Activated naive CD4-positive, alpha-beta T cell treated with anti-CD3 and anti-CD28 coated beads, Interleukin-2, amount 50 U/mL, for 72 hours (primary cell): ENCODE results near the gene SDHC. TPM values are rescaled to one million over a fixed set of nuclear protein-coding genes. Genes with fewer than 3 reads are reported as not detected.
"Not testable (repeated sequence)": the region's sequence is repeated elsewhere in the genome, so short reads cannot be mapped to it uniquely, and the experiment has no call there.

ENCODE experiments used
- ATAC-seq, 2 donors: fragments of 150-1000 bp; cut with Tn5 transposase; 2 replicates each; pipeline ENCODE4 v1.10.0; 2021; ENCODE audit warnings: mild to moderate bottlenecking in 2 of 2, moderate library complexity in 2 of 2
- DNase-seq, 2 donors: peaks; one replicate each; pipeline ENCODE4 v3.0.0; 2021 to 2022; ENCODE audit warnings: low spot score in 2 of 2
- H3K27ac Mint-ChIP-seq, 2 donors: one replicate each; pipeline ENCODE4 v1.8.0; 2022; ENCODE audit warnings: mild to moderate bottlenecking in 2 of 2, mixed read lengths in 2 of 2
- H3K36me3 Mint-ChIP-seq, 2 donors: one replicate each; pipeline ENCODE4 v1.8.0; 2022; ENCODE audit warnings: mixed read lengths in 2 of 2
- H3K9me3 Mint-ChIP-seq, 2 donors: one replicate each; pipeline ENCODE4 v1.8.0; 2022; ENCODE audit warnings: mixed read lengths in 2 of 2
- total RNA-seq, 2 donors: library from RNA; stranded (reverse); gene quantifications; one replicate each; pipeline ENCODE4 v1.2.3, GENCODE V29; 2022

The SDHC gene
- total RNA-seq, 2 donors from 2014 or later: 179 to 207 TPM

DNA sequence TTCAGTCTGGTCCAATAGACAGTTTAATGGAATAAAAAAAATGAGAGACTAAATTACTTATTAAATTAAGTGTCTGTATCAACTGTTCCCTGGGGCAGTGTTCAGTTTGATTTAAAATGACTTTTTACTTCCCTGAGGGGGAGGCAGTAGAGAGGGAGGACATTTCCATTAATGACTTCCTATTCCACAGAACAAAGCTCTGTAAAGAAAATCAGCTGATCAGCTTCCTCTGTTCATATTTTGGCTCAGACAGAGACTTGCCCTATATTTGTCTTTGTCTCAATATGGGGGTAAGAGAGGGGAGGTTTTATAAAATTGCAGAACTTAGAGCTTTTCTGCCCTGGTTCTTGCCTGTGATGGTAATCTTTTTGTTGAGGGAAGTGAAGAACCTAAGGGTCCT is 45.1 kb downstream of the SDHC start:
- DNase-seq (no peak), ATAC-seq (no peak)
- Mint-ChIP-seq H3K9me3 (no peaks in the 10 kb centered on the region), H3K36me3 (peaks cover 0 to 12% of the 10 kb centered on the region in 2 donors), H3K27ac (peak overlapping the region; percentile 6 to 56)

DNA sequence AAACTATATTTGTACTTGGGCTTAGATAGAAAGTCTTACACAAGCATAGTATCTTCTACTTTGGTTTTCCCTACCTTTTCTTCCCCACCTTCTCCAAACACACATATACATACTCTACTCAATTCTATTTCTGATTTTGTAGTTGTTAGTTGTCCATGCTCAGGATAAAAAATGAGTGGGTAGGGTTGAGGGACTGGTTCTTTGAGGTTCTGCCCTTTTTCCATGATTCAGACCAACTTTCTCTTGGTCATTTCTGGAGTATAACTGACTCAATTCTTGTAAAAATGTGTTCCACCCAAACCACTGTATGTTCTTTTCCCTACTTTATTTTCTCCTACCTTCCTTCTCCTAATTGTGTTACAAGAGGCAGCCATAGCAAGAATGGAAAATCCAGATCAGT is 50.2 kb downstream of the SDHC start:
- ATAC-seq: peak; percentile 53 to 70
- H3K27ac Mint-ChIP-seq: peak overlapping the region in 1 of 2 donors; percentile 56
- no peak for DNase-seq
- peaks cover 0 to 17% of the 10 kb centered on the region in 2 donors for H3K36me3 Mint-ChIP-seq
- no peaks in the 10 kb centered on the region for H3K9me3 Mint-ChIP-seq

DNA sequence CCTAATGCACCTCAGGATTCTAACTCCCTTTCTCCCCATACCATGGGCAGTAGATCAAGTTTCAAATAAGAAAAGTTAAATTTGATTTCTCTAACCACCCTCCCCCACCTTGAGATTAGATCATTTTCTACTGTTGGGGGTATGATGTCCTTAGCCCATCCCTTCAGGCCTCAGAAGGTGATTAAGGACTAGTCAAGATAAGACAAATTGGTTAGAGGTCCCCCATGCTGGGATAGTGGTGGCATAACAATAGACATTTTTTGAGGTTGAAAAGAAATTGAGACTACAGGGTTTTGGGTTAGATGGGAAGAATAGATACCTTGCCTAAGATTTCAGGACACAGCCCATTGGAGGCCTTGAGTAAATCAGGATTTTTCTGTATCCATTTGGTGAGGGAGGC is 51.0 kb downstream of the SDHC start:
- Mint-ChIP-seq H3K27ac (peak overlapping the region in 1 of 2 donors; percentile 56), H3K36me3 (peaks cover 0 to 17% of the 10 kb centered on the region in 2 donors), H3K9me3 (no peaks in the 10 kb centered on the region)
- no peak for ATAC-seq
- no peak for DNase-seq

DNA sequence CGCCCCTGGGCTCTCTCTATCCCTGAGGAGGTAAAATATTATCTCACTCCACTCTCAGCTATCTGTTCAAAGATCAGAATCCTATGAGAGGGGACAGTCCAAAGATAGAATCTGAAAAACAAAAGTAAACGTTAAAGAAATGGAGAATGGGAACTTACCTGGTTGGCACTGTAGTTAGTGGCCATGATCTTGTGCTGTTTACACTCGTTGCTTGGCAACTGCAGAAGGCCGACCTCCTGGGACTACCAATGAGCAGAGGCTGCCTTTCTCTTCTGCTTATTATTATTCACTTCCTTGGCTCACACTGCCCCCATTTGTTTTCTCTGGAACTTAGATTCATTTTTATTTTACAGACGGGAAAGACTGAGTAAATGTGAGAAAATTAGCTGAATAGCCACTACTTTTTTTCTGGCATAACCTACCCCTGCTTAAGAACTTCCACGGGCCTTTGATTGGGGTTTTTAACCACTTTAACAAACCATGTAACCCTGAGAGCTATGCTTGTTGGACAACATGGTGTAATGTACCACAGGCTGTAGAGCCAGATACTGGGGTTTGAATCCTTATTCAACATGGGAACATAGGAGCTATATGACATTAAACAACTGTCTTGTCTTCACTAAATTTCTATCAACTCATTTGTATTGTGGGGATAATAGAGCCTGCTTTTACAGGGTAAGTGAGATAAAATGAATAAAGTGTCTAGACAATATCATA is 53.7 kb downstream of the SDHC start, which contains the start of gene CFAP126:
Gene CFAP126 (minus strand): TSS at position 193 of the 717 bp plus-strand sequence. CDS start 8 bp downstream, at position 185.
- peak within 1 kb of the TSS; percentile 15 to 46 for H3K27ac Mint-ChIP-seq
- ATAC-seq (peak; percentile 88 to 98), DNase-seq (peak in 1 of 2 donors; percentile 24)
- H3K9me3 Mint-ChIP-seq: no peaks in the 10 kb centered on the region
- H3K36me3 Mint-ChIP-seq: peaks cover 0 to 17% of the 10 kb centered on the region in 2 donors

DNA sequence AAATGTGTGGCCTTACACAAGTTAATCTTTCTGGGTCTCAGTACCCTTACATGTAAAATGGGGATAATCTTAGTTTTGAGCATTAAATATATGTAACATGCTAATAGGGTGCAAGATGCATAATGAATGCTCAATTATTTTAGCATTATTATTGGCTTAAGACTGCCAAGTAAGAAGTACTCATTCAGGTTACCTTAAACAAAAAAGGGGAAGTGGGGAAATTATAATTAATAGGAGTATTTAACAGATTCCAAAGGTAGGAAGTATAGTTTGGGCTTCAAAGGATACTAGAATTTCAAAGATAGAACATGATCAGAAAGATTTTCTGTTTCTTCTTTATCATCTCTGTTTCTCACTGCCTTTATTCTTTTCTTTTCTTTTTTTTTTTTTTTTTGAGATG is 59.3 kb downstream of the SDHC start:
- DNase-seq (no peak), ATAC-seq (no peak)
- H3K27ac Mint-ChIP-seq: no peak overlapping the region
- H3K9me3 Mint-ChIP-seq: no peaks in the 10 kb centered on the region
- no peaks in the 10 kb centered on the region for H3K36me3 Mint-ChIP-seq

DNA sequence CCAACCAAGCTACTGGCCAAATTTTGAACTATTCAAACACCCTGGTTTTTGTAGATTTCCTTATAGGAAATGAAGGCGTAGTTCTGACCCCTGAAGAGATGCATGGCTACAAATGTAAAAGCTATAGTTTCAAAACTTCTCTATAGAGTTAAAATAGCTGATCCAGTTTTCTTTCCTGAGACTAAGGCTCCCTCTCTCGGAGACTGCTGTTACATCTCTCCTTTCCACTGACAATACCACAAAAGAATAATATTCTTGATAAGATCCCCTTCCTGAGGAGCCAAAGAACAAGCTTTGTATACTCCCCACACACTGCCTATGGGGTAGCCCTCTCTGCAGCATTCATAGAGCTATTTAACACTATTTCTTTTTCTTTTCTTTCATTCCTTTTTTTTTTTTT is 60.2 kb downstream of the SDHC start:
- DNase-seq (no peak), ATAC-seq (no peak)
- H3K27ac Mint-ChIP-seq: peak overlapping the region in 1 of 2 donors; percentile 63
- H3K36me3 Mint-ChIP-seq: no peaks in the 10 kb centered on the region
- H3K9me3 Mint-ChIP-seq: no peaks in the 10 kb centered on the region

DNA sequence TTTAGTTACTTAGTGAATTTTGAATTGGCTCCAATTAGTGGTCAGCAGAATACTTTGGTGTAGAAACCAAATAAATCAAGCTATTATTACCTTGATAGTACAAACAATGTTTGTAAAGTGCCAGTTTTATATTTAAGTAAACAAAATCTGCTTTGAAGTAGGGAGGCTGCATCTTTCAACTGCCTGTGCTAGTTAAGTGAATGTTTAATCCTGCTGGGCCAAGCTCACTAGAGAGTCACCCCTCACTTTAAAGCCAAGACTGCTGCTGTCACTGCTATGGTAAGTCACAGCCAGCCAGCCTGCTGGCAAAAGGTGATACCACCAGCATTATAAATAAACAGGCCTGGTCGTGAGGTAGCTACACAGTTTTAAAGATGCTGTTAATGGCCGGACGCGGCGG is 63.8 kb downstream of the SDHC start:
- Mint-ChIP-seq H3K9me3 (no peaks in the 10 kb centered on the region), H3K27ac (no peak overlapping the region), H3K36me3 (no peaks in the 10 kb centered on the region)
- no peak for DNase-seq
- ATAC-seq: no peak

DNA sequence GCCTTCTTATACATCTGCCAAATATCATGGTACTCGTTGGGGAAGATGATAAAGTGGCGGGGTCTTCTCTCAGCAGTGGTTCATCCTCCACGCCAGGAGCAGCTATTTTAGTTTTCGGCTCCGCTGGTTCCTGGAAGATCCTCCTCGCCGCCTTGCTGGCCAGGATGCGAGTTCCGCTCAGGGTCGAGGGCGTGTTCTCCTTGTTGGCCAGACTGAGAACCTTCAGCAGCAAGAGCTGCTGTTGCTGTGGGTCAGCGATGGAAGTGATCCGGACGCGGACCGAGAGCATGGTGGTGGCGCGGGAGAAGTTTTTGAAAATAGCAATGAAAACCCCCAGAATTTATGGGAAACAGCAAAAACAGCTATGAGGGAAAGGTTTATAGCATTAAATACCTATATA is 64.9 kb downstream of the SDHC start:
- Mint-ChIP-seq H3K36me3 (no peaks in the 10 kb centered on the region), H3K27ac (no peak overlapping the region), H3K9me3 (no peaks in the 10 kb centered on the region)
- ATAC-seq (no peak), DNase-seq (no peak)

DNA sequence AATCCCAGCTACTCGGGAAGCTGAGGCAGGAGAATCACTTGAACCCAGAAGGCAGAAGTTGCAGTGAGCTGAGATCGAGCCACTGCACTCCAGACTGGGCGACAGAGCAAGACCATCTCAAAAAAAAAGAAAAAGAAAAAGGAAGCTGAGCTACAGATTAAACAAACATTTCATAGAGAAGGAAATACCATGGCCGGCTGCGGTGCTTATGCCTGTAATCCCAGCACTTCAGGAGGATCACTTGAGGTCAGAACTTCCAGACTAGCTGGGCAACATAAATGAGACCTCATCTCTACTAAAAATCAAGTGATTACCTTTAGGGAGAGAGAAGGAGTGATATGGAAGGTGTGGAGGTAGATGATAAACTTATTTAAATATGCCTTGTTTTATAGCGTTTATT is 67.5 kb downstream of the SDHC start:
- H3K27ac Mint-ChIP-seq: no peak overlapping the region
- H3K36me3 Mint-ChIP-seq: peaks cover 0 to 5% of the 10 kb centered on the region in 2 donors

DNA sequence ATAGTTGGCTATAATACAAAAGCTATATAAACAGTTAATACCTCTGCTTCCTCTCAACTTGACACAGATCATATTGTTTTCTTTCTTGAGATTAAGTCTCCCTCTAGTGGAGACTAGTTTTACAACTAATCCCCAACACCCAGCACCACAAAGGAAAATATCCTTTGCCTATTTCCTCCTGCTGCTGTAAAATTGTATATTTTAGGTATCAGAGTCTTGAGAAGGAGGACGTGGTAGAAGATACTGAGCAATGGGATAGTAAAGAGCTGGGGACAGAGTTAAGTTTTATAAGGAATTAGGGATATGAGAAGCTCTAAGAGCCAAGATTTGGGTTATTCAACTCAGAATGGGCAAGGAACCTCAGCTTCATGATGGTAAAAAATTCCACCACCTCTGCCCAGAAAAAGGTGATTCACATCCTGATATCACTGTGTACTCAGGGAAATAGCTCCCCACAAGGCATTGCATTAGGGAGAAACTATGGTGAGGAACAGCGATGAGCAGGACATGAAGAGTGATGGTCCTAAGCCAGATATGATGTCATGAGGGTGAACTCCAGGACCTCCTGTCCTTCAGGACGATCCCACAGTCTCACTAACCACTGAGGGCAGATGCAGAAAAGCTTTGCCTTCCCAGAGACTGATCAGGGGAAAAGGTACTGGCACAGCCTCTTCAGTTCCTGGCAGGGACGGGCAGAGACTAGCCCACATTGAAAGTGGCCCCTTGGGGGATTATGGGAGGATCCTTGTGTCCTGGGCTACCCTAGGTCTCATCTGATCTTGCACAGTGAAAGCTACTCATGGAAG is 68.2 kb downstream of the SDHC start:
- DNase-seq: no peak
- Mint-ChIP-seq H3K27ac (peak overlapping the region in 1 of 2 donors; percentile 61), H3K36me3 (peaks cover 0 to 10% of the 10 kb centered on the region in 2 donors), H3K9me3 (no peaks in the 10 kb centered on the region)
- ATAC-seq: peak; percentile 70 to 88

More for the DNA sequence above, 67.5 kb downstream of the SDHC start:
- no peaks in the 10 kb centered on the region for H3K9me3 Mint-ChIP-seq
- ATAC-seq (no peak), DNase-seq (no peak)

DNA sequence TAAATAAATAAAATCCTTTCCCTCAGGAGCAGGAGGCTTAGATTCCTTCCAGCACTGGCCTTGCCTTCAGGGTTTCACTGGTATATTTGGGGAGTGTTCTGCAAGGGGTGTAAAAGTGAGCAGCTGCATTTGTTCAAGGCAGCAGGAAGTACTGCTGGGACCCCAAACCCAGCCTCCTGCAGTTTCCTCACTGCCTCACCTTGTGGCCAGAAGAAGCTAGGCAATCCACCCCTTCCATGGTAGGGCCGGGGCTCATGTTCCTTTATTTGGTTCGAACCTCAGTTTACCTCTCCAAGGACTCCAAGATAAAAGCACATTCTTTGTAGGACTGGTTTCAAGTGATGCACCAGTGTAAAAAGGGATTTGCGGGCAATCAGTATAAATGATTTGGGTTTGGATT is 74.5 kb downstream of the SDHC start:
- H3K36me3 Mint-ChIP-seq: peaks cover 0 to 26% of the 10 kb centered on the region in 2 donors
- no peak for DNase-seq
- no peaks in the 10 kb centered on the region for H3K9me3 Mint-ChIP-seq
- no peak for ATAC-seq
- H3K27ac Mint-ChIP-seq: peak overlapping the region; percentile 97

DNA sequence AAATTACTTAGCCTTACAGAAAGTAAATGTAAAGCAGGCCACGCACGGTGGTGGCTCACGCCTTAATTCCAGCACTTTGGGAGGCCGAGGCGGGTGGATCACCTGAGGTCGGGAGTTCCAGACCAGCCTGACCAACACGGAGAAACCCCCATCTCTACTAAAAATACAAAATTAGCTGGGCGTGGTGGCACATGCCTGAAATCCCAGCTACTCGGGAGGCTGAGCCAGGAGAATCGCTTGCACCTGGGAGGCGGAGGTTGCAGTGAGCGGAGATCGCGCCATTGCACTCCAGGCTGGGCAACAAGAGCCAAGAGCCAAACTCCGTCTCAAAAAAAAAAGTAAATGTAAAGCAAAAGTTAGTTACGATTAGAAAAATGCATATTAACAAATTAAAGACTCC is 75.0 kb downstream of the SDHC start:
- ATAC-seq, H3K9me3 Mint-ChIP-seq, DNase-seq: not testable (repeated sequence)
- Mint-ChIP-seq H3K36me3 (peaks cover 0 to 26% of the 10 kb centered on the region in 2 donors), H3K27ac (peak overlapping the region; percentile 97)

DNA sequence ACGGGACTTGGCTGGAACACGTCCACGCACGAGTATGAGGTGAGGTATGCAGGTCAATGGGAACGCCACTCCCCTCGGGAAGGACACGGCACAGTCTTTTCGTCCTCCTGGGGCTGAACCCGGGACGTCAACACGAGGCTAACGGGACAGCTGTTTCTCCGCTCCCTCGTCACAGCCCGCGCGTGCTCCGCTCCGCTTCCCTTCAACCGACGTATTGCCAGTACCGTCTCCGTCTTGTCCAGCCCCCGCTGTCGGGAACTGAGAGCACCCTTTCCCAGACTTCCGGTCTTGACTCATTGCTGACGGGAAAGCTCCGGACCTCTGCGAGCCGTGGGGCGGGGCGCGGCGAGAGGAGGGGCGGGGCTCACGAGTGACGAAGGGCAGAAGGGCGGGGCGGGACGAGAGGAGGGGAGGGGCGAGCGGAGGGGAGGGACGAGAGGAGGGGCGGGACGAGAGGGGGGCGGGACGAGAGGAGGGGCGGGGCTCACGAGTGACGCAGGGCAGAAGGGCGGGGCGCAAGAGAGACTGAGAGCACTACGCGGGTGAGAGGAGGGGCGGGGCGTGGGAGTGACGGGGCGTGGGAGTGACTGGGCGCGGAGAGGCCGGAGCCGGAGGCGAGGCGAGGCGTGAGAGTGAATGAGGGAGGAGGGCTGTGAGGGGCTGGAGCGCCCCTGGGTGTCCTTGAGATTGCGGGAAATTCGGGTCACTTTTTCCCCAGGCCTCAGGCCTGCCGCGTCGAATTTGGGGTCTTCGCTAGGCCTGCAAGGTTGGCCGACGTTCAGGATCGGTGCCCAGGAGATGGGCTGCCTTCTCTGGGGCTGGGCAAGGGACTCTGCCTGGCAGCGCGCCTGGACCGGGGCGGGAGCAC is 75.7 kb downstream of the SDHC start:
- ATAC-seq (peak; percentile 86 to 91), DNase-seq (peak; percentile 89 to 96)
- Mint-ChIP-seq H3K9me3 (no peaks in the 10 kb centered on the region), H3K27ac (peak overlapping the region; percentile 97), H3K36me3 (peaks cover 0 to 26% of the 10 kb centered on the region in 2 donors)

DNA sequence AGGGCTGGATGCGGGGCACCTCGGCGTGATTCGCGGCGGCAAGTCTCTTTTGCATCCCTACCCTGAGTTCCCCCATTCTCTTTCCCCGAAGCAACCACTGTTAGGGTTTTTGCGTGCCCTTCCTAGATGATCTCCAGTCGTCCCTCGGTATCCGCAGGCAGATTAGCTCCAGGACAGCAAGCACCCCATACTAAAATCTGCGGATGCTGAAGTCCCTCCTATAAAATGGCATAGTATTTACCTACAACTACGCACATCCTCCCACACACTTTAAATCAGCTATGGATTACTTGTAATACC is 76.3 kb downstream of the SDHC start:
- Mint-ChIP-seq H3K9me3 (no peaks in the 10 kb centered on the region), H3K27ac (peak overlapping the region; percentile 94 to 97), H3K36me3 (peaks cover 0 to 26% of the 10 kb centered on the region in 2 donors)
- peak in 1 of 2 donors; percentile 35 for DNase-seq
- ATAC-seq: peak in 1 of 2 donors; percentile 9

DNA sequence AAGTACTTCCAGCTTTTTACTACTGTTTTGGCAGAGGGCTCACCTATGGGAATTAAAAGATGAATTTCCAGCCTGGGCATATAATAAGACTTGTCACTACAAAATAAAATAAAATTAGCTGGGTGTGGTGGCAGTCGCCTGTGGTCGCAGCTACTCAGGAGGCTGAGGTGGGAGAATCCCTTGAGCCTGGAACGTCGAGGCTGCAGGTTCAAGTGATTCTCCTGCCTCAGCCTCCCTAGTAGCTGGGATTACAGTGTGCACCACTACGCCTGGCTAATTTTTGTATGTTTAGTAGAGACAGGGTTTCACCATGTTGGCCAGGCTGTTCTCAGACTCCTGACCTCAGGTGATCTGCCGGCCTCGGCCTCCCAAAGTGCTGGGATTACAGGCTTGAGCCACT is 77.0 kb downstream of the SDHC start:
- H3K27ac Mint-ChIP-seq: peak overlapping the region; percentile 94 to 97
- peaks cover 0 to 26% of the 10 kb centered on the region in 2 donors for H3K36me3 Mint-ChIP-seq
- ATAC-seq, H3K9me3 Mint-ChIP-seq, DNase-seq: not testable (repeated sequence)

DNA sequence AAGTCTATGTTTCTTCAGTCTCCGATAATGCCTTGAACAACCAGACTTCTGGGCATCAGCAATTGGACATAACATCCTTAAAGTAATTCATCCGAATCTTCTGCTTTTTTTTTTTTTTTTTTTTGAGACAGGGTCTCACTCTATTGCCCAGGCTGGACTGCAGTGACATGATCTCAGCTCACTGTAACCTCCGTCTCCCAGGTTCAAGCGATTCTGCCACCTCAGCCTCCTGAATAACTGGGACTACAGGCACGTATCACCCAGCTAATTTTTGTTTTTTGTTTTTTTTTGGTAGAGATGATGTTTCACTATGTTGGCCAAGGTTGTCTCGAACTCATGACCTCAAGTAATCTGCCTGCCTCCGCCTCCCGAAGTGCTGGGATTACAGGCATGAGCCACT is 77.4 kb downstream of the SDHC start:
- ATAC-seq (no peak), DNase-seq (no peak)
- Mint-ChIP-seq H3K36me3 (peaks cover 0 to 21% of the 10 kb centered on the region in 2 donors), H3K27ac (no peak overlapping the region), H3K9me3 (no peaks in the 10 kb centered on the region)

DNA sequence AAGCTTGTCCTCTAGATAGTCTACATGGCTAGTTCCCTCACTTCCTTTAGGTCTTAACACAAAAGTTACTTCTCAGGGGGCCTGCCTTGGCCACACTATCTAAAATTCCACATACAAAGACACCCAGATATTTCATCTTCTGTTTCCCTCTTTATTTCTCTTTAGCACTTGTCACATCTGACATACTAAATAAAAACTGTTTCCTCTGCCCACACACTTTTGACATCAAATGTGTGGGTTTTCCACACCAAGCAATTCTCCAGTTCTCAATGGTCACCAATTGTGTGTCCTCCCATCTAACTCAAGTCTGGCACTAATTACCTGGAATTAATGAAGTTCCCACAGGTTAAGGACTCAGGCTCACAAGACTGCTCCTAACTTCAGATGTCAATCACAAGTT is 79.0 kb downstream of the SDHC start:
- DNase-seq: no peak
- Mint-ChIP-seq H3K36me3 (peaks cover 0 to 13% of the 10 kb centered on the region in 2 donors), H3K27ac (peak overlapping the region in 1 of 2 donors; percentile 25), H3K9me3 (no peaks in the 10 kb centered on the region)
- no peak for ATAC-seq
